Measurements from ENCODE around the gene PRMT2. TPM values are rescaled to one million over a fixed set of nuclear protein-coding genes. Genes with fewer than 3 reads are reported as not detected.

Gene PRMT2
- total RNA-seq, 1 experiment from 2014 or later: 64.5 TPM

DNA sequence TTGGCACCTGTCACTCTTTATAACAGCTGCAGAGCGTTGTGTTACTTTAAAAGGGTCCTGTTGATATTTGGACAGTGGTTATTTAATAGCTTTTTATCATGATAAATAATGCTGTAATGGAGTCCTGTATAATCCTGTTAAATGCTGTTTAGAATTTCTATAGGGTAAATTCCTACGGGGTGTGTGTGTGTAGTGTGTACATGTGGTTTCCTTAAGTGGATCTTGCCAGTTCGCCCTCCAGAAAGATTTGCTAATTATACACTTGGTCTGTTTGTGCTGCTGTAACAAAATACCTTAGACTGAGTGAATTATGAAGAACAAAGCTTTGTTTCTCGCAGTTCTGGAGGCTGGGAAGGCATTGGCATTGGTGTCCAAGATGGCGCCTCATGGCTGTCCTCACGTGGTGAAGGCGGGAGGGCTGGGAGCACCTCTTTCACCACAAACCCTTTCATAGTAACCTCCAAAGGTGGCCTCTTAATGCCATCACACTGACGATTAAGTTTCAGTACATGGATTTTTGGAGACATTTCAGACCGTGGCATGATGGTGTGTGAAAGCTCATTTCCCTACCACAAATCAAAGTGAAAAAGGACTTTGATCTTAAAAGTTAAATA, 11.2 kb downstream of the PRMT2 start:
- ChIA-PET CTCF (no interaction called here), POLR2A (ENCODE audit: unreplicated experiment) (no interaction called here)
- no peak overlapping the region for H3K27ac ChIP-seq
- H3K27me3 ChIP-seq (ENCODE audit: insufficient read depth, low read depth): no peaks in the 10 kb centered on the region
- no peaks in the 10 kb centered on the region for H3K9me2 ChIP-seq (ENCODE audit: insufficient read depth)
- H3K4me2 ChIP-seq: no peak overlapping the region
- intact Hi-C loops (cut with micrococcal nuclease; ENCODE audit: unreplicated experiment): no loop called here
- H4K20me1 ChIP-seq (ENCODE audit: insufficient read depth): no peaks in the 10 kb centered on the region
- H2AFZ ChIP-seq: no peak overlapping the region
- no peak overlapping the region for H3K4me3 ChIP-seq
- H3K4me1 ChIP-seq (replicated peaks; ENCODE audit: insufficient read depth): no peaks in the 10 kb centered on the region
- no peaks in the 10 kb centered on the region for H3K36me3 ChIP-seq (ENCODE audit: low read depth)
- TF ChIP-seq, protein P1, sequence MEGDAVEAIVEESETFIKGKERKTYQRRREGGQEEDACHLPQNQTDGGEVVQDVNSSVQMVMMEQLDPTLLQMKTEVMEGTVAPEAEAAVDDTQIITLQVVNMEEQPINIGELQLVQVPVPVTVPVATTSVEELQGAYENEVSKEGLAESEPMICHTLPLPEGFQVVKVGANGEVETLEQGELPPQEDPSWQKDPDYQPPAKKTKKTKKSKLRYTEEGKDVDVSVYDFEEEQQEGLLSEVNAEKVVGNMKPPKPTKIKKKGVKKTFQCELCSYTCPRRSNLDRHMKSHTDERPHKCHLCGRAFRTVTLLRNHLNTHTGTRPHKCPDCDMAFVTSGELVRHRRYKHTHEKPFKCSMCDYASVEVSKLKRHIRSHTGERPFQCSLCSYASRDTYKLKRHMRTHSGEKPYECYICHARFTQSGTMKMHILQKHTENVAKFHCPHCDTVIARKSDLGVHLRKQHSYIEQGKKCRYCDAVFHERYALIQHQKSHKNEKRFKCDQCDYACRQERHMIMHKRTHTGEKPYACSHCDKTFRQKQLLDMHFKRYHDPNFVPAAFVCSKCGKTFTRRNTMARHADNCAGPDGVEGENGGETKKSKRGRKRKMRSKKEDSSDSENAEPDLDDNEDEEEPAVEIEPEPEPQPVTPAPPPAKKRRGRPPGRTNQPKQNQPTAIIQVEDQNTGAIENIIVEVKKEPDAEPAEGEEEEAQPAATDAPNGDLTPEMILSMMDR (conservative IDR thresholded peaks at IDR 0.05): no peak
- TF ChIP-seq EZH2 (IDR thresholded peaks at IDR 0.05; ENCODE audit: low read depth): no peak
- DNase-seq: no peak
- no peaks in the 10 kb centered on the region for H3K9me3 ChIP-seq (ENCODE audit: insufficient read depth, low read depth)
- no peaks in the 10 kb centered on the region for H3K79me2 ChIP-seq (ENCODE audit: low read depth)
- no peaks in the 10 kb centered on the region for H3F3A ChIP-seq (ENCODE audit: insufficient read depth, low read depth)
- no TSS peak for BruUV-seq (replicated peaks)

DNA sequence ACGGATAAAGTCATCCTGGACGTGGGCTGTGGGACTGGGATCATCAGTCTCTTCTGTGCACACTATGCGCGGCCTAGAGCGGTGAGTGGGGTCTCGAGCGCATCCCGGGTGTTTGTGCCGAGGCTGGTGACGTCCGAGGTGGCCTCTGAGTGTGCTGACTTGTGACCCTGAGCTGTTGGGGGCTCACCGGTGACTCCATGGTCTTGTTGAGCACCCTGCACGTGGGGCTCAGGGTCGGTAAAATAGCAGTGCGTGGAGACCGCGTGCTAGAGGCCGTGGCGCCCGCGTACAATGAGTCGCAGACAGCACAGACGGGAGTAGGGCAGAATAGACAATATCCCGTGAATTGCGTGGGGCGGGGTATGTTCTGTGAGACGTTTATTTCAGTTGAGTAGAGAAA, 13.1 kb downstream of the PRMT2 start:
- Histone ChIP-seq H4K20me1 (ENCODE audit: insufficient read depth) (no peaks in the 10 kb centered on the region), H3K27ac (no peak overlapping the region), H3K9me3 (ENCODE audit: insufficient read depth, low read depth) (no peaks in the 10 kb centered on the region), H3K4me1 (replicated peaks; ENCODE audit: insufficient read depth) (no peaks in the 10 kb centered on the region), H3K4me2 (no peak overlapping the region), H3K4me3 (no peak overlapping the region), H3K9me2 (ENCODE audit: insufficient read depth) (no peaks in the 10 kb centered on the region), H2AFZ (no peak overlapping the region), H3K27me3 (ENCODE audit: insufficient read depth, low read depth) (no peaks in the 10 kb centered on the region), H3F3A (ENCODE audit: insufficient read depth, low read depth) (no peaks in the 10 kb centered on the region), H3K36me3 (ENCODE audit: low read depth) (no peaks in the 10 kb centered on the region), H3K79me2 (ENCODE audit: low read depth) (no peaks in the 10 kb centered on the region)
- ChIA-PET CTCF (no interaction called here), POLR2A (ENCODE audit: unreplicated experiment) (no interaction called here)
- TF ChIP-seq, protein P1 (conservative IDR thresholded peaks at IDR 0.05): no peak
- TF ChIP-seq EZH2 (IDR thresholded peaks at IDR 0.05; ENCODE audit: low read depth): no peak
- DNase-seq: no peak
- no TSS peak for BruUV-seq (replicated peaks)
- intact Hi-C loops (cut with micrococcal nuclease; ENCODE audit: unreplicated experiment): no loop called here

DNA sequence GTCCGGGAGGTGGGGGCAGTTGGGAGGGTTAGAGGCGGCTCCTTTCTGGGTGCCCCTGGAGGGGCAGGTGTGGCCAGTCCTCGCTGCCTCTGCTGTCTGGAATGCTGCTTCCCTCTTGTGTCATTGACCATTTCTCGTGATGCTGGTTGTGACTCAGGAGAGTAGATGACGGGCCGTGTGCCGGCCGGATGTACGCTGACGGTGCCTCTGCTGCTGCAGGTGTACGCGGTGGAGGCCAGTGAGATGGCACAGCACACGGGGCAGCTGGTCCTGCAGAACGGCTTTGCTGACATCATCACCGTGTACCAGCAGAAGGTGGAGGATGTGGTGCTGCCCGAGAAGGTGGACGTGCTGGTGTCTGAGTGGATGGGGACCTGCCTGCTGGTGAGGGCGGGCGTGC, 13.9 kb downstream of the PRMT2 start:
- Histone ChIP-seq H3K79me2 (ENCODE audit: low read depth) (no peaks in the 10 kb centered on the region), H3K4me2 (no peak overlapping the region), H3K9me3 (ENCODE audit: insufficient read depth, low read depth) (no peaks in the 10 kb centered on the region), H3K27me3 (ENCODE audit: insufficient read depth, low read depth) (no peaks in the 10 kb centered on the region), H3F3A (ENCODE audit: insufficient read depth, low read depth) (no peaks in the 10 kb centered on the region), H3K9me2 (ENCODE audit: insufficient read depth) (no peaks in the 10 kb centered on the region), H2AFZ (no peak overlapping the region), H4K20me1 (ENCODE audit: insufficient read depth) (no peaks in the 10 kb centered on the region), H3K4me3 (no peak overlapping the region), H3K36me3 (ENCODE audit: low read depth) (0 out of 2 replicates have a peak, but pooled peaks cover 1% of the 10 kb centered on the region), H3K4me1 (replicated peaks; ENCODE audit: insufficient read depth) (no peaks in the 10 kb centered on the region), H3K27ac (no peak overlapping the region)
- TF ChIP-seq, protein P1 (conservative IDR thresholded peaks at IDR 0.05): no peak
- no peak for TF ChIP-seq EZH2 (IDR thresholded peaks at IDR 0.05; ENCODE audit: low read depth)
- intact Hi-C loops (cut with micrococcal nuclease; ENCODE audit: unreplicated experiment): no loop called here
- BruUV-seq (replicated peaks): no TSS peak
- POLR2A ChIA-PET (ENCODE audit: unreplicated experiment): no interaction called here
- CTCF ChIA-PET: no interaction called here
- DNase-seq: no peak
